Transverse colon (tissue), 4 donors: ENCODE data around the gene KRT38.

Experiments used
- EP300 ChIP-seq: sonication (generic); formaldehyde crosslinking; IDR thresholded peaks from one replicate; pipeline ENCODE4 v1.6.1; 2017; ENCODE audit warnings: antibody characterized with exemption, low read depth
- POLR2A ChIP-seq: fragments of 450-650 bp; IDR thresholded peaks from one replicate; pipeline ENCODE4 v1.6.1; 2016; ENCODE audit warnings: antibody characterized with exemption, mild to moderate bottlenecking, moderate library complexity
- POLR2AphosphoS5 ChIP-seq, 3 donors: sonication (generic); formaldehyde crosslinking; IDR thresholded peaks; one replicate each; pipeline ENCODE4 v1.6.1; 2016; ENCODE audit warnings: antibody characterized with exemption in 3 of 3
- TF ChIP-seq, protein P1 (sequence below), 5 experiments: fragments of 200-600 bp in 3 of 5; fragments of 450-650 bp in 2 of 5; sonication (generic) in 3 of 5; IDR thresholded peaks; 1 replicate in 2 of 5; 2 replicates in 3 of 5; pipeline ENCODE4 v1.5.1; 2016 to 2017; ENCODE audit warnings: antibody characterized with exemption in 5 of 5, inconsistent platforms in 3 of 5, mild to moderate bottlenecking in 2 of 5, moderate library complexity in 1 of 5

DNA sequence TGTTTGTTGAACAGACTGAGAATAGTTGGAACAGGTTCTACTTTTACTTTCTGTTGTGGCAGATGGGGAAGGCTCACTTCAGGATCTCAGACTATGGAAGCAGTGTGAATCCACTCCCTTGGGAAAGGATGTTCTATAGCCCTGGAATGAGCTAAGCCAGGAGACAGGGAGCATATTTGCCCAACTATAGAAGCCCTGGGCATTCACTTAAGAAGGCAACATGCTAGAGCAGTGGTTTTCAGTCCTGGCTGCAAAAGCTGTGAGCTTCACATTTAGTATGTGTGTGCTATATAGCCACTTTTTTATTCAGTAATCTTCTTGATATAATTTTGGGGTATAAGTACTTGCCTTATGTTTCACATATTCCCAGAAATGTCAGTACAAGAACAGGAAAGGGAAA is 27.6 kb upstream of the KRT38 start:
- TF ChIP-seq, protein P1, sequence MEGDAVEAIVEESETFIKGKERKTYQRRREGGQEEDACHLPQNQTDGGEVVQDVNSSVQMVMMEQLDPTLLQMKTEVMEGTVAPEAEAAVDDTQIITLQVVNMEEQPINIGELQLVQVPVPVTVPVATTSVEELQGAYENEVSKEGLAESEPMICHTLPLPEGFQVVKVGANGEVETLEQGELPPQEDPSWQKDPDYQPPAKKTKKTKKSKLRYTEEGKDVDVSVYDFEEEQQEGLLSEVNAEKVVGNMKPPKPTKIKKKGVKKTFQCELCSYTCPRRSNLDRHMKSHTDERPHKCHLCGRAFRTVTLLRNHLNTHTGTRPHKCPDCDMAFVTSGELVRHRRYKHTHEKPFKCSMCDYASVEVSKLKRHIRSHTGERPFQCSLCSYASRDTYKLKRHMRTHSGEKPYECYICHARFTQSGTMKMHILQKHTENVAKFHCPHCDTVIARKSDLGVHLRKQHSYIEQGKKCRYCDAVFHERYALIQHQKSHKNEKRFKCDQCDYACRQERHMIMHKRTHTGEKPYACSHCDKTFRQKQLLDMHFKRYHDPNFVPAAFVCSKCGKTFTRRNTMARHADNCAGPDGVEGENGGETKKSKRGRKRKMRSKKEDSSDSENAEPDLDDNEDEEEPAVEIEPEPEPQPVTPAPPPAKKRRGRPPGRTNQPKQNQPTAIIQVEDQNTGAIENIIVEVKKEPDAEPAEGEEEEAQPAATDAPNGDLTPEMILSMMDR (IDR thresholded peaks at IDR 0.05) = no peak
- TF ChIP-seq POLR2A = no peak
- TF ChIP-seq EP300 = no peak
- no peak for TF ChIP-seq POLR2AphosphoS5 (IDR thresholded peaks at IDR 0.05)
